CD14-positive monocyte (primary cell): ENCODE measurements around the gene RFC2. TPM values are rescaled to one million over a fixed set of nuclear protein-coding genes. Genes with fewer than 3 reads are reported as not detected.

ENCODE experiments used
- DNase-seq, 3 donors: peaks; one replicate each; pipeline ENCODE4 v3.0.0-alpha.2; 2011 to 2022
- H2AFZ ChIP-seq: 2 replicates; pipeline ENCODE4 v1.6.0; 2012; ENCODE audit warnings: mild to moderate bottlenecking, low read depth, low read length, inconsistent platforms; ENCODE audit not compliant: insufficient read depth, poor library complexity, severe bottlenecking
- H3K27ac ChIP-seq, 2 donors: 1 replicate in 1 of 2; 2 replicates in 1 of 2; pipeline ENCODE4 v1.5.1; 2012 to 2013; ENCODE audit warnings: low read length in 2 of 2, control low read depth in 1 of 2, inconsistent platforms in 1 of 2, low read depth in 1 of 2, mild to moderate bottlenecking in 1 of 2
- H3K27me3 ChIP-seq, 2 donors: one replicate each; pipeline versions ENCODE4 v1.6.0 to v1.6.1; 2011 to 2013; ENCODE audit warnings: low read length in 2 of 2; ENCODE audit not compliant: control insufficient read depth in 2 of 2, insufficient read depth in 2 of 2
- H3K36me3 ChIP-seq, 2 donors: replicated peaks in 1 of 2; 1 replicate in 1 of 2; 2 replicates in 1 of 2; pipeline versions ENCODE4 v1.5.1 to v1.6.1; 2012 to 2013; ENCODE audit warnings: low read length in 2 of 2, control low read depth in 1 of 2, inconsistent platforms in 1 of 2, mild to moderate bottlenecking in 1 of 2; ENCODE audit not compliant: insufficient read depth in 2 of 2, control insufficient read depth in 1 of 2
- H3K4me1 ChIP-seq, 2 donors: 1 replicate in 1 of 2; 2 replicates in 1 of 2; pipeline versions ENCODE4 v1.5.1 to v1.6.1; 2012 to 2013; ENCODE audit warnings: low read length in 2 of 2, control low read depth in 1 of 2, inconsistent platforms in 1 of 2, mild to moderate bottlenecking in 1 of 2, moderate library complexity in 1 of 2; ENCODE audit not compliant: insufficient read depth in 2 of 2, control insufficient read depth in 1 of 2
- H3K4me2 ChIP-seq: replicated peaks from 2 replicates; pipeline ENCODE3; 2012; ENCODE audit warnings: low read length, moderate library complexity, mild to moderate bottlenecking; ENCODE audit not compliant: poor library complexity, severe bottlenecking; ENCODE audit errors: extremely low read depth
- H3K4me3 ChIP-seq, 3 experiments: fragments of 200-600 bp in 1 of 3; sonication (generic) in 1 of 3; replicated peaks in 1 of 3; 1 replicate in 2 of 3; 2 replicates in 1 of 3; pipeline ENCODE4 v1.5.1; 2011 to 2013; ENCODE audit warnings: low read length in 3 of 3, mild to moderate bottlenecking in 3 of 3, control low read depth in 2 of 3, low read depth in 2 of 3, inconsistent platforms in 1 of 3, moderate library complexity in 1 of 3
- H3K79me2 ChIP-seq: 2 replicates; pipeline ENCODE4 v1.6.0; 2012; ENCODE audit warnings: mild to moderate bottlenecking, control low read depth, inconsistent platforms, low read length, moderate library complexity; ENCODE audit not compliant: insufficient read depth
- H3K9ac ChIP-seq: 2 replicates; pipeline ENCODE4 v1.6.0; 2017; ENCODE audit warnings: low read length, mild to moderate bottlenecking; ENCODE audit not compliant: insufficient read depth, poor library complexity, severe bottlenecking
- H3K9me3 ChIP-seq, 2 donors: replicated peaks in 1 of 2; 1 replicate in 1 of 2; 2 replicates in 1 of 2; pipeline versions ENCODE4 v1.5.1 to v1.6.1; 2012 to 2013; ENCODE audit warnings: low read length in 2 of 2, control low read depth in 1 of 2; ENCODE audit not compliant: control insufficient read depth in 1 of 2, insufficient read depth in 1 of 2
- H4K20me1 ChIP-seq: 2 replicates; pipeline ENCODE4 v1.6.0; 2012; ENCODE audit warnings: mild to moderate bottlenecking, low read length, control low read depth, moderate library complexity; ENCODE audit not compliant: insufficient read depth
- H3K27ac Mint-ChIP-seq, 7 donors: one replicate each; pipeline ENCODE4 v1.8.0; 2020; ENCODE audit warnings: mild to moderate bottlenecking in 7 of 7, mixed read lengths in 7 of 7, moderate library complexity in 6 of 7, inconsistent platforms in 2 of 7
- H3K27me3 Mint-ChIP-seq, 3 donors: one replicate each; pipeline ENCODE4 v1.8.0; 2021 to 2022; ENCODE audit warnings: low read depth in 3 of 3, mild to moderate bottlenecking in 3 of 3, mixed read lengths in 3 of 3, moderate library complexity in 3 of 3, inconsistent platforms in 1 of 3
- H3K36me3 Mint-ChIP-seq, 2 donors: one replicate each; pipeline ENCODE4 v1.8.0; 2020; ENCODE audit warnings: mixed read lengths in 2 of 2, inconsistent platforms in 1 of 2, mild to moderate bottlenecking in 1 of 2
- H3K4me1 Mint-ChIP-seq: one replicate; pipeline ENCODE4 v1.8.0; 2020; ENCODE audit warnings: mild to moderate bottlenecking, mixed read lengths
- H3K4me3 Mint-ChIP-seq, 2 donors: one replicate each; pipeline ENCODE4 v1.8.0; 2020; ENCODE audit warnings: mild to moderate bottlenecking in 2 of 2, mixed read lengths in 2 of 2, moderate library complexity in 1 of 2
- H3K9me3 Mint-ChIP-seq, 7 donors: one replicate each; pipeline ENCODE4 v1.8.0; 2020 to 2022; ENCODE audit warnings: mixed read lengths in 7 of 7, mild to moderate bottlenecking in 6 of 7, moderate library complexity in 6 of 7, inconsistent platforms in 2 of 7
- whole genome bisulfite sequencing: methylation state at CpG from one replicate; pipeline ENCODE4 v1.1.5; 2013; ENCODE audit warnings: missing lambda C conversion rate; ENCODE audit not compliant: insufficient coverage; 5-methylcytosine and 5-hydroxymethylcytosine counted together
- intact Hi-C, 2 donors: fragments of 100-400 bp; cut with micrococcal nuclease; formaldehyde crosslinking; loops; one replicate each; pipeline versions ENCODE4 v1.15.0 to v1.15.1; 2023
- polyA plus RNA-seq, 3 donors: library from polyadenylated mRNA; depleted of rRNA in 1 of 3; unstranded in 2 of 3; stranded (reverse) in 1 of 3; fragments of 300-500 nt in 2 of 3; fragments of >200 nt in 1 of 3; fragmentation: Illumina TruSeq in 2 of 3; gene quantifications; 1 replicate in 2 of 3; 2 replicates in 1 of 3; pipeline ENCODE4 v1.2.3, GENCODE V29; 2012 to 2021
- TF ChIP-seq, protein P1 (sequence below): fragments of 200-600 bp; IDR thresholded peaks from one replicate; pipeline ENCODE4 v1.8.0; 2022; ENCODE audit warnings: antibody characterized with exemption, mild to moderate bottlenecking

RFC2 gene
- polyA plus RNA-seq, 3 donors, result 12.8 to 42.1 (median 33.5) TPM

GRCh38 chr7:74300926-74301325, 46.7 kb upstream of the RFC2 start:
- H3K9me3 ChIP-seq, result no peaks in the 10 kb centered on the region
- H3K79me2 ChIP-seq, result peaks cover 6% of the 10 kb centered on the region
- peaks cover 0 to 2% (median 0%) of the 10 kb centered on the region in 7 donors for H3K9me3 Mint-ChIP-seq
- peaks cover 2 to 3% of the 10 kb centered on the region in 2 donors for H3K36me3 Mint-ChIP-seq
- H3K27ac Mint-ChIP-seq, result no peak overlapping the region
- H2AFZ ChIP-seq, result no peak overlapping the region
- peaks cover 5 to 8% of the 10 kb centered on the region in 2 donors for H3K4me1 ChIP-seq
- no peak overlapping the region for H3K4me3 ChIP-seq
- H3K9ac ChIP-seq, result no peak overlapping the region
- TF ChIP-seq, protein P1, sequence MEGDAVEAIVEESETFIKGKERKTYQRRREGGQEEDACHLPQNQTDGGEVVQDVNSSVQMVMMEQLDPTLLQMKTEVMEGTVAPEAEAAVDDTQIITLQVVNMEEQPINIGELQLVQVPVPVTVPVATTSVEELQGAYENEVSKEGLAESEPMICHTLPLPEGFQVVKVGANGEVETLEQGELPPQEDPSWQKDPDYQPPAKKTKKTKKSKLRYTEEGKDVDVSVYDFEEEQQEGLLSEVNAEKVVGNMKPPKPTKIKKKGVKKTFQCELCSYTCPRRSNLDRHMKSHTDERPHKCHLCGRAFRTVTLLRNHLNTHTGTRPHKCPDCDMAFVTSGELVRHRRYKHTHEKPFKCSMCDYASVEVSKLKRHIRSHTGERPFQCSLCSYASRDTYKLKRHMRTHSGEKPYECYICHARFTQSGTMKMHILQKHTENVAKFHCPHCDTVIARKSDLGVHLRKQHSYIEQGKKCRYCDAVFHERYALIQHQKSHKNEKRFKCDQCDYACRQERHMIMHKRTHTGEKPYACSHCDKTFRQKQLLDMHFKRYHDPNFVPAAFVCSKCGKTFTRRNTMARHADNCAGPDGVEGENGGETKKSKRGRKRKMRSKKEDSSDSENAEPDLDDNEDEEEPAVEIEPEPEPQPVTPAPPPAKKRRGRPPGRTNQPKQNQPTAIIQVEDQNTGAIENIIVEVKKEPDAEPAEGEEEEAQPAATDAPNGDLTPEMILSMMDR, result no peak
- intact Hi-C loops, result no loop called here
- H3K4me1 Mint-ChIP-seq, result peaks cover 11% of the 10 kb centered on the region
- no peak overlapping the region for H3K27ac ChIP-seq
- no CpG with 5 or more reads among the region's 4 CpGs for WGBS
- DNase-seq, result no peak
- peaks cover 5 to 12% (median 9%) of the 10 kb centered on the region in 3 donors for H3K27me3 Mint-ChIP-seq
- H3K4me3 Mint-ChIP-seq, result no peak overlapping the region
- no peak overlapping the region for H3K4me2 ChIP-seq
- no peaks in the 10 kb centered on the region for H3K36me3 ChIP-seq
- peaks cover 47% of the 10 kb centered on the region for H4K20me1 ChIP-seq
- peaks cover 0 to 3% of the 10 kb centered on the region in 2 donors for H3K27me3 ChIP-seq

DNA sequence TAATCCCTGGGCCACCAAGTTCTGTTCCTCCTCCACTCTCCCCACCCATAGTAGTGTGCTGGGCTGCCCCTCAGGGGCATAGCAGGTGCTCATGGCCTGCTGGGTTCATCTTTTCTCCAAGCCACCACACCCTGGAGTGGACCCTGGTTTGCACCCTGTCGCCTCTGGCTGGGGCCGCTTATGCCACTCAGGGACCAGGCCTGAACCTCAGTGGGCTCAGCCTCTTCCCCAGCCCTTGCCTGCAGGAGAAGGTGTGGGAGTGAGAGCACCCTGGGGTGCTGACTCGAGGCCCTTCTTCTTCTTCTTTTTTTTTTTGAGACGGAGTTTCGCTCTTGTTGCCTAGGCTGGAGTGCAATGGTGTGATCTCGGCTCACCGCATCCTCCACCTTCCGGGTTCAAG, 45.2 kb upstream of the RFC2 start:
- H3K36me3 Mint-ChIP-seq, result peaks cover 4 to 5% of the 10 kb centered on the region in 2 donors
- H3K9me3 ChIP-seq, result no peaks in the 10 kb centered on the region
- H4K20me1 ChIP-seq, result peaks cover 56% of the 10 kb centered on the region
- intact Hi-C loops, result no loop called here
- H3K27ac ChIP-seq, result no peak overlapping the region
- no peaks in the 10 kb centered on the region for H3K27me3 ChIP-seq
- H3K27me3 Mint-ChIP-seq, result peaks cover 0 to 4% (median 1%) of the 10 kb centered on the region in 3 donors
- no peak overlapping the region for H3K27ac Mint-ChIP-seq
- TF ChIP-seq, protein P1, result no peak
- peaks cover 16% of the 10 kb centered on the region for H3K79me2 ChIP-seq
- H3K9me3 Mint-ChIP-seq, result peaks cover 0 to 2% (median 0%) of the 10 kb centered on the region in 7 donors
- H3K9ac ChIP-seq, result no peak overlapping the region
- H3K4me3 ChIP-seq, result no peak overlapping the region
- 40% methylated on average over 1 of the region's 8 CpGs for WGBS
- no peak overlapping the region for H3K4me3 Mint-ChIP-seq
- H3K36me3 ChIP-seq, result no peaks in the 10 kb centered on the region
- H3K4me1 ChIP-seq, result peaks cover 5 to 7% of the 10 kb centered on the region in 2 donors
- no peak overlapping the region for H2AFZ ChIP-seq
- peaks cover 7% of the 10 kb centered on the region for H3K4me1 Mint-ChIP-seq
- no peak overlapping the region for H3K4me2 ChIP-seq
- DNase-seq, result no peak
